A673 (cell line): Measurements from ENCODE around the gene STEAP1B. TPM values are rescaled to one million over a fixed set of nuclear protein-coding genes. Genes with fewer than 3 reads are reported as not detected.

ENCODE experiments used
- BruUV-seq: library from RNA; stranded (reverse); fragments of 400-500 nt; replicated peaks from 2 replicates; lab custom pipeline; 2021; lab: Mats Ljungman, UMichigan
- CTCF ChIA-PET: fragments of 300-600 bp; sonication (Branson Sonifier 250); formaldehyde crosslinking; loops from one replicate; lab custom pipeline; 2022; ENCODE audit warnings: antibody characterized with exemption; lab: Charles Lee
- POLR2A ChIA-PET: fragments of 300-600 bp; sonication (Branson Sonifier 250); formaldehyde crosslinking; loops from one replicate; lab custom pipeline; 2022; ENCODE audit warnings: antibody characterized with exemption; ENCODE audit not compliant: low non-redundant PET; lab: Charles Lee
- DNase-seq: peaks from one replicate; pipeline ENCODE4 v3.0.0-alpha.2; 2015; ENCODE audit warnings: low spot score
- H3K27ac ChIP-seq: fragments of 200-600 bp; sonication (generic); 2 replicates; pipeline ENCODE4 v1.5.1; 2016; ENCODE audit warnings: mixed run types, low read depth, mild to moderate bottlenecking, mixed read lengths, antibody characterized with exemption, low read length; ENCODE audit not compliant: poor library complexity, severe bottlenecking
- H3K27me3 ChIP-seq: fragments of 200-600 bp; sonication (generic); replicated peaks from 2 replicates; pipeline ENCODE4 v1.6.1; 2017; ENCODE audit warnings: mixed run types, low read depth, mild to moderate bottlenecking, mixed read lengths, antibody characterized with exemption, low read length; ENCODE audit not compliant: insufficient read depth, poor library complexity
- H3K36me3 ChIP-seq: fragments of 200-600 bp; sonication (generic); 2 replicates; pipeline ENCODE4 v1.6.1; 2016; ENCODE audit warnings: mixed run types, mild to moderate bottlenecking, mixed read lengths, antibody characterized with exemption, low read length; ENCODE audit not compliant: insufficient read depth, poor library complexity, severe bottlenecking
- H3K4me1 ChIP-seq: fragments of 200-600 bp; sonication (generic); 2 replicates; pipeline ENCODE4 v1.6.1; 2017; ENCODE audit warnings: mixed run types, mild to moderate bottlenecking, mixed read lengths, antibody characterized with exemption, low read length; ENCODE audit not compliant: insufficient read depth, poor library complexity, severe bottlenecking
- H3K4me3 ChIP-seq: fragments of 200-600 bp; sonication (generic); 2 replicates; pipeline ENCODE4 v1.5.1; 2016; ENCODE audit warnings: low read depth, mixed run types, mild to moderate bottlenecking, mixed read lengths, low read length; ENCODE audit not compliant: poor library complexity, severe bottlenecking
- H3K9me3 ChIP-seq: fragments of 200-600 bp; sonication (generic); 2 replicates; pipeline ENCODE4 v1.6.1; 2016; ENCODE audit warnings: mixed run types, low read depth, mild to moderate bottlenecking, mixed read lengths, antibody characterized with exemption, low read length; ENCODE audit not compliant: poor library complexity, severe bottlenecking
- CTCF ChIP-seq: fragments of 300-800, 200-600 bp; sonication (generic); conservative IDR thresholded peaks from 2 replicates; pipeline ENCODE4 v1.5.1; 2017; ENCODE audit warnings: low read depth, mild to moderate bottlenecking, antibody characterized with exemption, low read length, moderate library complexity, mixed read lengths
- EZH2 ChIP-seq: fragments of 200-600 bp; sonication (generic); IDR thresholded peaks from 2 replicates; pipeline ENCODE4 v1.6.1; 2017; ENCODE audit warnings: borderline replicate concordance, low read depth, mild to moderate bottlenecking, mixed read lengths, antibody characterized with exemption, low read length; ENCODE audit not compliant: poor library complexity, severe bottlenecking
- intact Hi-C: fragments of 100-400 bp; cut with micrococcal nuclease; formaldehyde crosslinking; loops from one replicate; pipeline ENCODE4 v1.10.0; 2022; ENCODE audit not compliant: unreplicated experiment
- total RNA-seq: library from RNA; stranded (reverse); gene quantifications from 2 replicates; pipeline ENCODE4 v1.2.3, GENCODE V29; 2021

The STEAP1B gene
- total RNA-seq, 1 experiment from 2014 or later: 49.9 TPM

GRCh38 chr7:22427104-22427503, 72.9 kb downstream of the STEAP1B start:
- TF ChIP-seq CTCF (no peak), EZH2 (no peak)
- intact Hi-C loops: no loop called here
- Histone ChIP-seq H3K9me3 (no peaks in the 10 kb centered on the region), H3K36me3 (no peaks in the 10 kb centered on the region), H3K4me1 (peaks cover 3% of the 10 kb centered on the region), H3K27me3 (no peaks in the 10 kb centered on the region), H3K4me3 (no peak overlapping the region), H3K27ac (no peak overlapping the region)
- ChIA-PET CTCF (no interaction called here), POLR2A (no interaction called here)
- BruUV-seq: no TSS peak
- no peak for DNase-seq

- no peaks in the 10 kb centered on the region for H3K27me3 ChIP-seq
- DNase-seq: no peak
- CTCF ChIA-PET: no interaction called here
- no peak overlapping the region for H3K27ac ChIP-seq
- intact Hi-C loops: no loop called here
- H3K36me3 ChIP-seq: no peaks in the 10 kb centered on the region
- TF ChIP-seq CTCF (no peak), EZH2 (no peak)
- H3K4me1 ChIP-seq: peaks cover 3% of the 10 kb centered on the region
- H3K4me3 ChIP-seq: no peak overlapping the region
- POLR2A ChIA-PET: no interaction called here
- no TSS peak for BruUV-seq
- no peaks in the 10 kb centered on the region for H3K9me3 ChIP-seq
Observed at GRCh38 chr7:22426463-22427094, 73.4 kb downstream of the STEAP1B start.

- DNase-seq: no peak
- H3K27ac ChIP-seq: no peak overlapping the region
- no peaks in the 10 kb centered on the region for H3K9me3 ChIP-seq
- POLR2A ChIA-PET: no interaction called here
- BruUV-seq: no TSS peak
- CTCF ChIA-PET: no interaction called here
- no peaks in the 10 kb centered on the region for H3K36me3 ChIP-seq
- peaks cover 9% of the 10 kb centered on the region for H3K4me1 ChIP-seq
- intact Hi-C loops: no loop called here
- TF ChIP-seq EZH2: no peak
- TF ChIP-seq CTCF: no peak
- H3K4me3 ChIP-seq: no peak overlapping the region
- H3K27me3 ChIP-seq: no peaks in the 10 kb centered on the region
Observed at GRCh38 chr7:22425361-22425760, 74.6 kb downstream of the STEAP1B start.
